ENCODE data around the gene ZNF296. TPM values are rescaled to one million over a fixed set of nuclear protein-coding genes. Genes with fewer than 3 reads are reported as not detected.

Gene ZNF296
- total RNA-seq, 1 experiment from 2014 or later, result 13.8 TPM

GRCh38 chr19:45035755-45036154 is 40.5 kb downstream of the ZNF296 start (continued):
- TF ChIP-seq MLX (CRISPR knock-in tag; IDR thresholded peaks at IDR 0.05) (no peak), NFE2L1 (CRISPR knock-in tag; IDR thresholded peaks at IDR 0.05) (no peak), ZBTB43 (CRISPR knock-in tag; IDR thresholded peaks at IDR 0.05) (no peak), TP53 (CRISPR knock-in tag; IDR thresholded peaks at IDR 0.05) (no peak), KAT7 (CRISPR knock-in tag; IDR thresholded peaks at IDR 0.05; ENCODE audit: borderline replicate concordance) (no peak)

DNA sequence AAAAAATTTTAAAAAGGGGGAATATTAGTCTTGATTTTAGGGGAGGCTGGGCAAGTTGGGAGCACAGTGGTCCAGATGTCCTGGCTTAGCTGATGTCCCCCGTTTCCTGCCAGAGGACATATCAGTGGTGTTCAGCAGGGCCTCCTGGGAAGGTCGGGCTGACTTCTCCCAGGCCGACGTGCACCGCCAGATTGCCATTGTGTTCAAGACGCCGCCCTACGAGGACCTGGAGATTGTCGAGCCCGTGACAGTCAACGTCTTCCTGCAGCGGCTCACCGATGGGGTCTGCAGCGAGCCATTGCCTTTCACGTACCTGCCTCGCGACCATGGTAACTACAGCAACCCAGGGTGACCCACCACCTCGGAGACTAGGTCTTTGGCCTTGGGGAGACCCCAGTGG is 43.9 kb downstream of the ZNF296 start:
- ChIA-PET CTCF (interaction anchor here (1.3 kb wide), 1 partner anchor 27 kb away, joined by 4 read pairs; no protein-coding TSS in a partner anchor), POLR2A (interaction anchor here (1.2 kb wide), 1 partner anchor 30 kb away, joined by 3 read pairs; no protein-coding TSS in a partner anchor)
- Mint-ChIP-seq H3K36me3 (peaks cover 24% of the 10 kb centered on the region), H3K27me3 (ENCODE audit: low read depth) (no peaks in the 10 kb centered on the region), H3K4me1 (no peaks in the 10 kb centered on the region), H3K4me3 (no peak overlapping the region), H3K27ac (peak overlapping the region; percentile 64), H3K9me3 (peaks cover 11% of the 10 kb centered on the region)
- ATAC-seq, result no peak
- TF ChIP-seq SMAD4 (CRISPR knock-in tag; IDR thresholded peaks at IDR 0.05) (no peak), ZMAT4 (CRISPR knock-in tag; IDR thresholded peaks at IDR 0.05) (no peak), MLX (CRISPR knock-in tag; IDR thresholded peaks at IDR 0.05) (no peak), AR (CRISPR knock-in tag; IDR thresholded peaks at IDR 0.05) (no peak), TEAD4 (CRISPR knock-in tag; IDR thresholded peaks at IDR 0.05) (no peak), NR1H2 (CRISPR knock-in tag; IDR thresholded peaks at IDR 0.05) (no peak), EMX1 (CRISPR knock-in tag; IDR thresholded peaks at IDR 0.05) (no peak), ZNF423 (CRISPR knock-in tag; IDR thresholded peaks at IDR 0.05) (no peak), ARID4B (CRISPR knock-in tag; IDR thresholded peaks at IDR 0.05; ENCODE audit: borderline replicate concordance) (no peak)
- TF ChIP-seq, protein P1, sequence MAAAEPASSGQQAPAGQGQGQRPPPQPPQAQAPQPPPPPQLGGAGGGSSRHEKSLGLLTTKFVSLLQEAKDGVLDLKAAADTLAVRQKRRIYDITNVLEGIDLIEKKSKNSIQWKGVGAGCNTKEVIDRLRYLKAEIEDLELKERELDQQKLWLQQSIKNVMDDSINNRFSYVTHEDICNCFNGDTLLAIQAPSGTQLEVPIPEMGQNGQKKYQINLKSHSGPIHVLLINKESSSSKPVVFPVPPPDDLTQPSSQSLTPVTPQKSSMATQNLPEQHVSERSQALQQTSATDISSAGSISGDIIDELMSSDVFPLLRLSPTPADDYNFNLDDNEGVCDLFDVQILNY (CRISPR knock-in tag; IDR thresholded peaks at IDR 0.05), result no peak
- TF ChIP-seq, protein P2, sequence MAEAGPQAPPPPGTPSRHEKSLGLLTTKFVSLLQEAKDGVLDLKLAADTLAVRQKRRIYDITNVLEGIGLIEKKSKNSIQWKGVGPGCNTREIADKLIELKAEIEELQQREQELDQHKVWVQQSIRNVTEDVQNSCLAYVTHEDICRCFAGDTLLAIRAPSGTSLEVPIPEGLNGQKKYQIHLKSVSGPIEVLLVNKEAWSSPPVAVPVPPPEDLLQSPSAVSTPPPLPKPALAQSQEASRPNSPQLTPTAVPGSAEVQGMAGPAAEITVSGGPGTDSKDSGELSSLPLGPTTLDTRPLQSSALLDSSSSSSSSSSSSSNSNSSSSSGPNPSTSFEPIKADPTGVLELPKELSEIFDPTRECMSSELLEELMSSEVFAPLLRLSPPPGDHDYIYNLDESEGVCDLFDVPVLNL (CRISPR knock-in tag; IDR thresholded peaks at IDR 0.05; ENCODE audit: borderline replicate concordance, low read depth), result no peak
- DNase-seq (ENCODE audit: low spot score), result no peak
